ENCODE data around the gene MAP3K20.
"Not testable (repeated sequence)": the region's sequence is repeated elsewhere in the genome, so short reads cannot be mapped to it uniquely, and the experiment has no call there.

Gene MAP3K20

GRCh38 chr2:173171924-173172643 is 96.4 kb downstream of the MAP3K20 start:
- no peak for TF ChIP-seq CTCF (IDR thresholded peaks at IDR 0.05; ENCODE audit: borderline replicate concordance, control extremely low read depth, extremely low read depth, insufficient read depth, missing control alignments)
- in situ Hi-C loops (cut with MboI; ENCODE audit: low sequenced_read_pairs, unreplicated experiment) = no loop called here
- no peak for DNase-seq (ENCODE audit: low spot score)

- in situ Hi-C loops (cut with MboI; ENCODE audit: low sequenced_read_pairs, unreplicated experiment); DNase-seq (ENCODE audit: low spot score): not testable (repeated sequence)
Measured at GRCh38 chr2:173174339-173174738, 98.7 kb downstream of the MAP3K20 start.

GRCh38 chr2:173175222-173175621 is 99.6 kb downstream of the MAP3K20 start:
- in situ Hi-C loops (cut with MboI; ENCODE audit: low sequenced_read_pairs, unreplicated experiment) = no loop called here
- no peak for DNase-seq (ENCODE audit: low spot score)
- TF ChIP-seq CTCF (IDR thresholded peaks at IDR 0.05; ENCODE audit: borderline replicate concordance, control extremely low read depth, extremely low read depth, insufficient read depth, missing control alignments) = no peak

- DNase-seq (ENCODE audit: low spot score) = no peak
- no peak for TF ChIP-seq CTCF (IDR thresholded peaks at IDR 0.05; ENCODE audit: borderline replicate concordance, control extremely low read depth, extremely low read depth, insufficient read depth, missing control alignments)
- in situ Hi-C loops (cut with MboI; ENCODE audit: low sequenced_read_pairs, unreplicated experiment) = no loop called here
Measured at GRCh38 chr2:173181982-173182381, 106.3 kb downstream of the MAP3K20 start.

- in situ Hi-C loops (cut with MboI; ENCODE audit: low sequenced_read_pairs, unreplicated experiment) = no loop called here
- TF ChIP-seq CTCF (IDR thresholded peaks at IDR 0.05; ENCODE audit: borderline replicate concordance, control extremely low read depth, extremely low read depth, insufficient read depth, missing control alignments) = no peak
- DNase-seq (ENCODE audit: low spot score) = no peak
Measured at GRCh38 chr2:173184031-173185004, 108.7 kb downstream of the MAP3K20 start.

- in situ Hi-C loops (cut with MboI; ENCODE audit: low sequenced_read_pairs, unreplicated experiment) = no loop called here
- DNase-seq (ENCODE audit: low spot score) = no peak
- TF ChIP-seq CTCF (IDR thresholded peaks at IDR 0.05; ENCODE audit: borderline replicate concordance, control extremely low read depth, extremely low read depth, insufficient read depth, missing control alignments) = no peak
Measured at GRCh38 chr2:173185437-173185836, 109.8 kb downstream of the MAP3K20 start.

All from GM13976 (cell line).